Measurements from ENCODE around the gene TNFAIP8. TPM values are rescaled to one million over a fixed set of nuclear protein-coding genes. Genes with fewer than 3 reads are reported as not detected.
A peak's percentile ranks its signal among the peaks of the same experiment; 100 is the strongest.

Gene TNFAIP8
- total RNA-seq, 1 donor from 2014 or later, result 19.5 TPM

DNA sequence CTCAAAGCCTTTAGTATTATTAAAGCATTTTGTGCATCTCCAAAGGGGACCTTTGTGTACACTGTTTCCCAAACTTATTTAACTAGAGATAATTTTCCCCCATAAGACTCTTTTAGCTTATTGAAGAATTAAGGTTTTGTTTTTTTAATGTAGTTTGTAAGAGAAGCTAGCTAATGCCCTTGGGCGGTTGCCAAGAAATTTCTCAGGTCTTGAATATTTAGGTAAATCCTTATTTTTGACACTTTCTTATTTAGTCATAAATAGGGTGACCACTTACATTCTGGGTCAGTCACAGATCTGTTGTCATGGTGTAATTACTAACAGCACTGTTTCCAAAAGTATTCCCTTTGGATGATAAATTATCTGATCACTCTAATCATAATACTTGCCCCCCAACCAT is 27.2 kb downstream of the TNFAIP8 start:
- no peak for DNase-seq (ENCODE audit: low spot score)
- peaks cover 65% of the 10 kb centered on the region for H3K4me1 Mint-ChIP-seq (ENCODE audit: low read depth)
- H3K27ac Mint-ChIP-seq (ENCODE audit: unreplicated experiment), result no peak overlapping the region
- no peak overlapping the region for H3K4me3 Mint-ChIP-seq (ENCODE audit: unreplicated experiment)
- TF ChIP-seq, protein P1, sequence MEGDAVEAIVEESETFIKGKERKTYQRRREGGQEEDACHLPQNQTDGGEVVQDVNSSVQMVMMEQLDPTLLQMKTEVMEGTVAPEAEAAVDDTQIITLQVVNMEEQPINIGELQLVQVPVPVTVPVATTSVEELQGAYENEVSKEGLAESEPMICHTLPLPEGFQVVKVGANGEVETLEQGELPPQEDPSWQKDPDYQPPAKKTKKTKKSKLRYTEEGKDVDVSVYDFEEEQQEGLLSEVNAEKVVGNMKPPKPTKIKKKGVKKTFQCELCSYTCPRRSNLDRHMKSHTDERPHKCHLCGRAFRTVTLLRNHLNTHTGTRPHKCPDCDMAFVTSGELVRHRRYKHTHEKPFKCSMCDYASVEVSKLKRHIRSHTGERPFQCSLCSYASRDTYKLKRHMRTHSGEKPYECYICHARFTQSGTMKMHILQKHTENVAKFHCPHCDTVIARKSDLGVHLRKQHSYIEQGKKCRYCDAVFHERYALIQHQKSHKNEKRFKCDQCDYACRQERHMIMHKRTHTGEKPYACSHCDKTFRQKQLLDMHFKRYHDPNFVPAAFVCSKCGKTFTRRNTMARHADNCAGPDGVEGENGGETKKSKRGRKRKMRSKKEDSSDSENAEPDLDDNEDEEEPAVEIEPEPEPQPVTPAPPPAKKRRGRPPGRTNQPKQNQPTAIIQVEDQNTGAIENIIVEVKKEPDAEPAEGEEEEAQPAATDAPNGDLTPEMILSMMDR (IDR thresholded peaks at IDR 0.05), result no peak
- no peaks in the 10 kb centered on the region for H3K9me3 Mint-ChIP-seq (ENCODE audit: low read depth)
- no peaks in the 10 kb centered on the region for H3K36me3 Mint-ChIP-seq (ENCODE audit: low read depth)
- no peaks in the 10 kb centered on the region for H3K27me3 Mint-ChIP-seq (ENCODE audit: low read depth)

- TF ChIP-seq, protein P1 (IDR thresholded peaks at IDR 0.05), result no peak
- Mint-ChIP-seq H3K27ac (ENCODE audit: unreplicated experiment) (no peak overlapping the region), H3K4me3 (ENCODE audit: unreplicated experiment) (no peak overlapping the region), H3K9me3 (ENCODE audit: low read depth) (no peaks in the 10 kb centered on the region), H3K27me3 (ENCODE audit: low read depth) (no peaks in the 10 kb centered on the region), H3K36me3 (ENCODE audit: low read depth) (no peaks in the 10 kb centered on the region), H3K4me1 (ENCODE audit: low read depth) (peaks cover 68% of the 10 kb centered on the region)
- DNase-seq (ENCODE audit: low spot score), result no peak
Measured at GRCh38 chr5:119385136-119385535, 29.3 kb downstream of the TNFAIP8 start.

- H3K27me3 Mint-ChIP-seq (ENCODE audit: low read depth), result no peaks in the 10 kb centered on the region
- DNase-seq (ENCODE audit: low spot score), result no peak
- H3K4me3 Mint-ChIP-seq (ENCODE audit: unreplicated experiment), result no peak overlapping the region
- H3K36me3 Mint-ChIP-seq (ENCODE audit: low read depth), result no peaks in the 10 kb centered on the region
- no peaks in the 10 kb centered on the region for H3K9me3 Mint-ChIP-seq (ENCODE audit: low read depth)
- peaks cover 67% of the 10 kb centered on the region for H3K4me1 Mint-ChIP-seq (ENCODE audit: low read depth)
- TF ChIP-seq, protein P1 (IDR thresholded peaks at IDR 0.05), result no peak
- H3K27ac Mint-ChIP-seq (ENCODE audit: unreplicated experiment), result no peak overlapping the region
Measured at GRCh38 chr5:119385536-119386128, 29.8 kb downstream of the TNFAIP8 start.

- H3K4me3 Mint-ChIP-seq (ENCODE audit: unreplicated experiment), result peak overlapping the region; percentile 31
- no peaks in the 10 kb centered on the region for H3K9me3 Mint-ChIP-seq (ENCODE audit: low read depth)
- no peaks in the 10 kb centered on the region for H3K36me3 Mint-ChIP-seq (ENCODE audit: low read depth)
- H3K27me3 Mint-ChIP-seq (ENCODE audit: low read depth), result no peaks in the 10 kb centered on the region
- TF ChIP-seq, protein P1 (IDR thresholded peaks at IDR 0.05), result no peak
- H3K27ac Mint-ChIP-seq (ENCODE audit: unreplicated experiment), result peak overlapping the region; percentile 82
- no peak for DNase-seq (ENCODE audit: low spot score)
- H3K4me1 Mint-ChIP-seq (ENCODE audit: low read depth), result peaks cover 67% of the 10 kb centered on the region
Measured at GRCh38 chr5:119386596-119387344, 31.0 kb downstream of the TNFAIP8 start.

DNA sequence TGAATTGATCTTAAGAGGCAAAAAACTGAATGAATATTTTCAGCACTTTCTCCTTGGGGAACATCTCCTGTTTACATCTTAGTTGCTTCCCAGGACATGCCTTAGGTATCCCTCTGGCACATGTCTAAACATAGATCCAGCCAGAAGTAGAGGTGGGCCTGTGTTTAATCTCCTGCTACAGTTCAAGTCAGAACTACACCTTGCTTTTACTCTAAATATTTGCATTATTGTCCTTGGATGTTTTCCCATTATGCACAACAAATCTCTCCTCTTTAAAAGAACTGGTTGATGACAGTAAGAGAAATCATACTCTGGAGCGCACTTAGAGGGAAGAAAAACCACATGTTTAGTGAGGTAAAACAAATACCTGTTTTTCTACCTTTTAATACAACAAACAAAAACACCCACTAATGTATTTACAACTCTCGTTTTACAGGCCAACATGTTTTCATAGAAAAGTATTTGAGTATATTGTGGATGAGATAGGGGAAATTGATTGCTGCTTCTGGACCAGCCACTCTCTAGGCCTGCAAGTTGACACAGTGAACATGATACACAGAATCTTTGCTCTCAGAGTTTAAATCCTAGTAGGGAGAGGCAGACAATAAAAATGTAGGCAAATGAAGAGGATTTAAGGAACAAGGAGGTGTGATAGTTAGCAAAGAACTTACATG is 32.3 kb downstream of the TNFAIP8 start:
- H3K27ac Mint-ChIP-seq (ENCODE audit: unreplicated experiment), result peak overlapping the region; percentile 20
- no peaks in the 10 kb centered on the region for H3K36me3 Mint-ChIP-seq (ENCODE audit: low read depth)
- TF ChIP-seq, protein P1 (IDR thresholded peaks at IDR 0.05), result no peak

More for the DNA sequence above, 32.3 kb downstream of the TNFAIP8 start:
- DNase-seq (ENCODE audit: low spot score), result no peak
- no peak overlapping the region for H3K4me3 Mint-ChIP-seq (ENCODE audit: unreplicated experiment)
- peaks cover 69% of the 10 kb centered on the region for H3K4me1 Mint-ChIP-seq (ENCODE audit: low read depth)
- no peaks in the 10 kb centered on the region for H3K27me3 Mint-ChIP-seq (ENCODE audit: low read depth)
- H3K9me3 Mint-ChIP-seq (ENCODE audit: low read depth), result no peaks in the 10 kb centered on the region

Data from chondrocyte (in vitro differentiated cells).